ENCODE measurements around the gene OR1S1.
"Not testable (repeated sequence)": the region's sequence is repeated elsewhere in the genome, so short reads cannot be mapped to it uniquely, and the experiment has no call there.

OR1S1 gene

DNA sequence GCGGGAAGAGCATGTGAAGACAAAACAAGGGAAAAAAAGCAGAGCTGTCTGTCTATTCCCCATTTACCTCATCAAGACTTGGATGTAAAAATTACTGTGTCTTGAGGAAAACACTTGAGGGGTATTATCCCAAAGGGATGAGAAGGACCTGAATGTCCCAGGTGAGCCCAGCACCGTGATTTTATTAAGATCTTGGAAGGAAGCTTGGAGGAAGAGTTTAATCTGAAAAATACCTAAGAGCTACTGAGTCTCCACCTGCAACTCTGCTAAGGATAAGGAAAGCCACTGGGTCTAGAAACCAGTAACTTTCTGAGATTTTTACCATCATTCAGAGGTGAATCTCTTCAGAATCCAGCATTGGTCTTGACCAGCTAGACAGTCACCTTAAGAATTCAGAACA lies at the start of gene OR1S1:
Gene OR1S1, plus strand, starts transcription at position 301 of the 400 bp plus-strand sequence.
- DNase-seq (ENCODE audit: low spot score) = not testable (repeated sequence)

DNA sequence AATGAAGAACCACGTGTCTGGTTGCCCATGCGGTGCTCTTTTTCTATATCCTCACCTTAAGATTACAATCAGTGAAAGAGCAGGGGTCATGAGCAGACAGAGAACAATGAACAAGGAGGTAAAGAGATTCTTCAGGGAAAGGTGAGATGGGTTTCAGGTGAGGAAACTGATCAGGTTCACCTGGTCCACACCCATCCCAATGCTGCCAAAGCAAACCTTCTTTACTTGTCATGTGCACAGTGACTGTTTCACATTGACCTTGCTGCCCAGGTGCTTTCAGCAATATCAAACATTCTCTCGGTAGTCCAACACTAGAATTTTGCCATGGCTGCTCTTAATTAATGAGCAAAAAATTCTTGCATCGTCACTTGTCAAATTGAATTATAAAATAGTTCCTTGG lies 48.1 kb upstream of the OR1S1 start:
- no peak for DNase-seq (ENCODE audit: low spot score)

GRCh38 chr11:58164990-58165389 lies 47.5 kb upstream of the OR1S1 start:
- no peak for DNase-seq (ENCODE audit: low spot score)

- no peak for DNase-seq (ENCODE audit: low spot score)
Measured at GRCh38 chr11:58165504-58166106, 46.9 kb upstream of the OR1S1 start.

GRCh38 chr11:58177409-58178054 lies 35.0 kb upstream of the OR1S1 start:
- no peak for DNase-seq (ENCODE audit: low spot score)

GRCh38 chr11:58178444-58178843 lies 34.1 kb upstream of the OR1S1 start:
- no peak for DNase-seq (ENCODE audit: low spot score)

GRCh38 chr11:58179648-58180047 lies 32.9 kb upstream of the OR1S1 start:
- DNase-seq (ENCODE audit: low spot score) = no peak

- no peak for DNase-seq (ENCODE audit: low spot score)
Measured at GRCh38 chr11:58186938-58187337, 25.6 kb upstream of the OR1S1 start.

DNA sequence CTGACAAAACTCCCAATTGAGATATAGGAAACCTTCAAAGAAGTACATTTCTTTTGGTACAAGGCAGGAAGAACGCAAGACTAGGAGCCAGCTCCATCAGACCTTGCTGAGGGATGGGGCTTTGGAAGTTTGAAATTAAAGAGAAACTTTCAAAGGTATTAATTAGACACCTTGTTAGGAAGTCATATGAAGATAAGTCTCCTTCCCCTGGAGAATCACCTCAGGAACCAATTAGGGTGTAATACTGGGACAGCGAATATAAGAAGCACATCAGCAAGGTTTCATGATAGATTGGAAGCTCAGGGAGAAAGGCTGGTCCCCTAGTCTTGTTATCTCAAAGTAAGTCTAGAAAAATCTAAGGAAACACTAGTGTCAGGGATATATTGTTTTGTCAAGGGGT lies 23.8 kb upstream of the OR1S1 start, which contains the start of gene OR9Q2:
Gene OR9Q2, plus strand, starts transcription at position 301 of the 400 bp plus-strand sequence. CDS start 1,421 bp downstream, outside the sequence.
- DNase-seq (ENCODE audit: low spot score) = no peak

GRCh38 chr11:58192229-58192628 lies 20.3 kb upstream of the OR1S1 start:
- no peak for DNase-seq (ENCODE audit: low spot score)

DNA sequence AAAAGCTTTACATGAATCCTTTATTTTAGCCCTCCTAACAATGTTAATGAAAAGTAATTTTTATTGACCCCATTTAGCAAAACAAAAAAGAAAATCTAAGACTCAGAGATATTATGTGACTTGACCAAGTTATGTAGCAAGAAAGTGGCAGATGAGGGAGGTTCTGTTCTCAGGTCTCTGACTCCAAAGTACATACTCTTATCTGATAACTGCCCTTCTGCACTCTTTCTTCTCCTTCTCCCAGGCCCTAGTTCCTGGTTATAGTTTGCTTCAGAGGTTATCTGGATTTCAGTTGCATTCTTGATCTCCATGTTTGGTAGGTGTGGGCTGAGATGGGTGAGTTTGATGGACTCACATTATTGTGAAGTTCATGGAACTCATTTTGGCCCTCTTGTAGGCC lies 19.1 kb upstream of the OR1S1 start:
- no peak for DNase-seq (ENCODE audit: low spot score)

GRCh38 chr11:58195939-58196338 lies 16.6 kb upstream of the OR1S1 start:
- DNase-seq (ENCODE audit: low spot score) = no peak

- no peak for DNase-seq (ENCODE audit: low spot score)
Measured at GRCh38 chr11:58199271-58199670, 13.2 kb upstream of the OR1S1 start.

GRCh38 chr11:58204042-58204441 lies 8.5 kb upstream of the OR1S1 start, which contains the start of gene OR1S2:
TSS of gene OR1S2 (minus strand) at chr11:58204142. CDS start at chr11:58204142, 0 bp downstream.
- DNase-seq (ENCODE audit: low spot score) = no peak

DNA sequence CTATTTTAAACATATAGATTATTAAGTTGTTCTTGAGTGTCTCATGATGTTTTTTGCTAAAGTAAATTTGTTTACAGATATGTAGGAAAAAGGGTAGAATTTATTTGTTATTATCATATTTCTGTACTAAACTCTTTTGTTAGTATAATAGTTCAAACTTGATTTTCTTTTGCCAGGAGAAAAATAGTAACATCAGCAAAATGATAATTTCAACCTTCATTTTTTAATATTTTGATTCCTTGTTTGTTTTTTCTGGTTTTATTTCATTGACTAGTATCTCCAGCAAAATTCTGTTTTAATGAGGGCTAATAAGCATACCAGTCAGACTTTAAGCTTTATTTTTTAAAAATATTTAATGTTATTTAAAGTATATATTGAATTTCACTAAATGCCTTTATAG lies 4.0 kb downstream of the OR1S1 start:
- DNase-seq (ENCODE audit: low spot score) = no peak

DNA sequence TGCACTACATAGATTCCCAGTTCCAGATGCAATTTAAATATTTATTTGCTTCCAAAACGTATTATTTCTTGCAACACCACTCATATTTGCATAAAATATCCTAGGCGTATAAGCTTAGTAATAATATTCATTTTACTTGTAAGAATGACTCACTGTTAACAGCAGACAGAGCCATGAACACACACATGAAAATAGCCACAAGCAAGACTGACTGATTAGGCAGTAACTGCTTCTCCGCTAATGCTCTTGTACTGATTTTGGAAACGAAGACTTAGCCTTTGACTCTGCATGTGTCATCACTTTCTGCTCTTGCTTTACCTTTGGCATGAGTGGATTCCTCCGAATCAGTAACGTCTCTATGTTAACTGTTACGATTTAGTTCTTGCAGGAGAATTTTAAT lies 10.2 kb downstream of the OR1S1 start:
- no peak for DNase-seq (ENCODE audit: low spot score)

- no peak for DNase-seq (ENCODE audit: low spot score)
Measured at GRCh38 chr11:58227956-58228615, 15.6 kb downstream of the OR1S1 start.

DNA sequence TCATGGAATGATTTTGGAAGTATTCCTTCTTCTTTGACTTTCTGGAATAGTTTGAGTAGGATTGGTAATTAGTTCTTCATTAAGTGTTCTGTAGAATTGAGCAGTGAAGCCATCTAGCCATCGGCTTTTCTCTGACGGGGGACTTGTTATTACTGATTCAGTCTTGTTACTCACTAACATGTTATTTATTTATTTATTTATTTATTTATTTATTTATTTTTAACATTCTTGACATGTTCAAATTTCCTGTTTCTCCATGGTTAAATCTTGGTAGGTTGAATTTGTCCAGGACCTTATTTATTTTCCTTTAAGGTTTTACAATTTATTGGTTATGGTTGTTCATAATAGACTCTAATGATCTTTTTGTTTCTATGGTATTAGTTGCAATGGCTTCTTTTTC lies 31.4 kb downstream of the OR1S1 start:
- DNase-seq (ENCODE audit: low spot score) = no peak

GRCh38 chr11:58254936-58255335 lies 42.4 kb downstream of the OR1S1 start:
- DNase-seq (ENCODE audit: low spot score) = no peak

GRCh38 chr11:58259983-58260382 lies 47.5 kb downstream of the OR1S1 start:
- no peak for DNase-seq (ENCODE audit: low spot score)
